ENCODE data around the gene LIN9.

- TF ChIP-seq SP1 (IDR thresholded peaks at IDR 0.05) (no peak), SUZ12 (IDR thresholded peaks at IDR 0.05) (no peak), ELF4 (IDR thresholded peaks at IDR 0.05) (no peak), BHLHE40 (IDR thresholded peaks at IDR 0.05; ENCODE audit: borderline replicate concordance) (no peak), TARDBP (IDR thresholded peaks at IDR 0.05) (no peak), LEF1 (IDR thresholded peaks at IDR 0.05; ENCODE audit: borderline replicate concordance) (no peak), PKNOX1 (IDR thresholded peaks at IDR 0.05) (no peak)
These were observed 107.9 kb downstream of the LIN9 start for GRCh38 chr1:226201029-226201593.

Data from HEK293T (cell line).